G401.6 (cell line): ENCODE data around the gene PSTPIP1.

Experiments
- FAIRE-seq: peaks from 2 replicates; lab custom pipeline; 2012; peaks lifted over from hg19 to GRCh38; lab: Jason Lieb, UNC

The PSTPIP1 gene

GRCh38 chr15:77019521-77020331 lies 24.8 kb downstream of the PSTPIP1 start:
- FAIRE-seq, result no peak

DNA sequence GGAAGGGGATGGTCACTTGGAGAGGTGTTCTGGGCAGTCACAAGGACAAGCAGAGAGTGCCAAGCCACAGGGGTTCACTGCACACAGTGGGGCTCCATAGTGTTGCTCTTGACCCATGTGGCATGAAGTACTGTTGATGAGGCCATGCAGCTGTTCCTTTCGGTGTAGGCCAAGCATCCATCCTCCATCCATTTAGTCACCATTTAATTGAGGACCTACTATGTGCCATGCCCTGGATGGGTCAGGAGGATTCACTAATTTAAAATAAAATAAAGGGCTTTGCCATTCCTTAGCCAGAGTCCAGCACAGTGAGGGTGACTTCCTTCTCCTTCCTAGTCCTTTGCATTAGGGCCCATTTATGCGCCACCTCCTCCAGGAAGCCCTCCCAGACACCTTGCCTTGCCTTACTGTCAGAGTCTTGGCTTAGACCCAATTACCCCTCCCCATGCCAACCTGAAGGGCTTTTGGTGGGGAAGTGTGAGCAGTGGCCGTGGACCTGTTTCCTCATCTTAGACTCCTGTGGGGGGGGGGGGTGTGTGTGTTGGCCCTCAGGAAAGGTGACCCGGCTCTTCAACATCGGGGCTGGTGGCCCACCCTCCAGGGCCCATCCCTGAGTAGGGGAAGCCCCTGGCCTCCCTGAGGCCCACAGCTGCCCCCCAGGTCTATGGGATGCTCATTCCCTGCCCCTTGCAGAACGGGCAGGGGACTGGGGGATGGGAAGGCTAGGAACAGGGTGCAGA lies 25.6 kb downstream of the PSTPIP1 start:
- FAIRE-seq, result no peak

DNA sequence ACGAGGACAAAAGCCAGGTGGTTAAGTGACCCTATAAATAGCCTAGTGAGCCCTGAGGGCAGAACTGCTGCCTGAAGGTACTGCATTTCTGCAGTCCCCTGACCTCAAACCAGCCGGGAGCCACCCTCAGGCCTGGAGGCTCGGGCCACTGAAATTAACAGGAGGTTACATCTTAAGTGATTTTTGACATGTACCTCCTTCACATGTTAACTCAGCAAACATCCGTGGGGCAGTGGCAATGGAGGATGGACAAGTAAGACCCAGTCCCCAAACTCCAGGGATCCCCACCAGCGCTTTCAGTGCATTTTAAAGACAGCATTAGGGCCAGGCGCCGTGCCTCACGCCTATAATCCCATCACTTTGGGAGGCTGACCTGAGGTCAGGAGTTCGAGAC lies 26.2 kb downstream of the PSTPIP1 start:
- no peak for FAIRE-seq

- FAIRE-seq, result no peak
Measured at GRCh38 chr15:77021803-77022381, 27.0 kb downstream of the PSTPIP1 start.

GRCh38 chr15:77022646-77023575 lies 28.0 kb downstream of the PSTPIP1 start:
- FAIRE-seq, result no peak

GRCh38 chr15:77023576-77024272 lies 28.8 kb downstream of the PSTPIP1 start:
- FAIRE-seq, result no peak

DNA sequence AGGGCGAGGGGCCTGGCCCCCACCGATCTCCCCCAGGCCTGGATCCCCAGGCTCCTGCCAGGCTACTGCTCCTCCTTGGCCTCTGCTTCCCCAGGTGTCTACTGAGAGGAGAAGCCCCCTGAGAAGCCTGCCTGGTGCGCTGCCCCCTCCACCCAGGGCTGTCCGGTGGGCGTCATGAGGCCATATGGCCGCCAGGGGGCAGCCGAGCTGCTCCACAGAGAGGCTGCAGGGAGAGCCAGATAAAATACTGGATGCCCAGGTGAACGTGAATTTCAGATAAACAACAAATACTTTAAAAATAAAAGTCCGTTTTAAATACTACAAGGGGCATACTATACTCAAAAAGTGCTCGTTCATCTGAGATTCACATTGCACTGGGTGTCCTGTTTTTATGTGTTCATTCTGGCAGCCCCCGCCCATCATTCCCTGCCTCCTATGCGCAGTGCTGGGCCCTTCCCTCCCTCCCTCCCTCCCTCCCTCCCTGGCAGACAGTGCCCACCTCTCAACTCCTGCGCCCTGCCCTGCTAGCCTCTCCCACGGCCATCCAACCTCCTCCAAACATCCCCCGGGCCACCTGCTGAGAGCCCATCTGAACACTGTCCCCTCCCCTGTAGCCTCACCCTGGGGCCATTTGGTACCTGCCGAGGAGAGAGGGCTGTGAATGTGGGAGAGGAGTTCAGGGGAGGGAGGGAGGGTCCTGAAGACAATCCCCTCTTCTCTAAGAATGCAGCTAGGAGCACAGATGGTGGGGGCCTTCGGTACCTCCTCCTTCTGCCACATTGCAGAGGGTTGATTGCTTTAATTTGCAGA lies 29.6 kb downstream of the PSTPIP1 start:
- peak; percentile 47 for FAIRE-seq

DNA sequence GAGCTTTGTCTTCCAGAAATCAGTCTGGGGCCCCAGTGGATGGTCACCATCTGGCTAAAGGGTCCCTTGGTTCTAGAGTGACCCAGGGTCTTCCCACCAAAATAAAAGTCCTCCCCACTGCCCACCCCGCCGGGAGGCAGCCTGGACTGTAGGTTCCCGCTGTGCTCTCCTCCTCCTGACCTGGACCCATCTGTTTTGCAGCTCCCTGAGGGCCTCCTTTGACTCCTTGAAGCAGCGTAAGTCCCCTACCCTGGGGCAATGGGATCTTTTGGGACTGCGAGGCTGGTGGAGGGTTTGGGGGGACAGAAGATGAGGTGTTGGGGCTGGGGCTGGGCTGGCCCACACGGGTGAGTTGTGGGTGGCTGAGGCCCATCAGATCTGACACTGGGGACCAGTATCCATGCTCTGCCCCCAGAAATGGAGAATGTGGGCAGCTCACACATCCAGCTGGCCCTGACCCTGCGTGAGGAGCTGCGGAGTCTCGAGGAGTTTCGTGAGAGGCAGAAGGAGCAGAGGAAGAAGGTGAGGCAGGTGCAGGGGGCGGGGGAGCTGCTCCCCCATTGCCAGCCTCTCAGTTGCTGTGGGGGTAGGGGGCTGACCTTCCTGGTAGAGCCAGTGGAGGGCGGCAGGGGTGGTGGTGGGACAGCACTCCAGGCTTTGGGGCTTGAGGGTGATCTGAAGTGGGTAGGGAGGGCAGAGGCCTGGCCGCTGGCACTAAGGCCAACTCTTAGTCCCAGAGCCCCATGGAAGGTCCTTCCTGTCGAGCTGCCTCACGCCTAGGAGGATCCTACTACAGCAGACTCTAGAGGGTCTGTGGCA lies 30.4 kb downstream of the PSTPIP1 start:
- FAIRE-seq, result no peak

GRCh38 chr15:77025941-77026411 lies 31.1 kb downstream of the PSTPIP1 start:
- FAIRE-seq, result no peak

- FAIRE-seq, result no peak
Measured at GRCh38 chr15:77026501-77027110, 31.7 kb downstream of the PSTPIP1 start.

GRCh38 chr15:77027111-77027696 lies 32.3 kb downstream of the PSTPIP1 start:
- FAIRE-seq, result no peak

DNA sequence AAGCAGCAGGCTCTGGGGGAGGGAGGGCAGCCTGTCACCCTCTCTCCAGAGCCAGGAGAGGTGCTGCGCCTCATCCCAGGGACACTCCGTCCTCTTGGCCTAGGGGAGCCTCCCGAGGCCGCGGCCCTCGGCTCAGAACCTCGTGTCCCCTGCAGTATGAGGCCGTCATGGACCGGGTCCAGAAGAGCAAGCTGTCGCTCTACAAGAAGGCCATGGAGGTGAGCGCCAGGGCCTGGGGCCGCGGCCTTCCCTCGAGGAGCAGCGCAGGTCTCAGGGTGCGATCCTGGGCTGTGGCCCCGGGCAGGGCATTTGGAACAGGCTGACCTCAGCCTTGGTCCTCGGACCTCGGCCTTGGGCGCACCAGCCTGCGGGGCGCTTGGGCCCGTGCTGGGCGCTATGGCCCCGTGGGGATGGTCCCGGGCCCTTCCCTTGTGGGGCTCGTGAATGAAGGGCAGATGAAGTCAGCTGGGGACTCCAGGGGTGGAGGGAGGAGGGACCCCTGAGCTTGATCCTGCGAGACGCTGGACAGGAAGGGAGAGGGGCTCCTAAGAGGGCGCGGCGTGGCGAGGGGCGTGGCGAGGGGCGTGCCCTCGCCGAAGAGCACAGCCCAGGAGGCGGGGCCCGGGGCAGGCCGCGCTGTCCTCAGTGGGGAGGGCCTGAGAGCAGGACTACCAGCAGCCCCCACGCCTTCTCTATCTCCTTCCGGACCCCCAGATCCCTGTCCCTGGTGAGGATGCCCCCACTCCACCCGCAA lies 32.9 kb downstream of the PSTPIP1 start:
- no peak for FAIRE-seq

- FAIRE-seq, result no peak
Measured at GRCh38 chr15:77028451-77029165, 33.7 kb downstream of the PSTPIP1 start.

DNA sequence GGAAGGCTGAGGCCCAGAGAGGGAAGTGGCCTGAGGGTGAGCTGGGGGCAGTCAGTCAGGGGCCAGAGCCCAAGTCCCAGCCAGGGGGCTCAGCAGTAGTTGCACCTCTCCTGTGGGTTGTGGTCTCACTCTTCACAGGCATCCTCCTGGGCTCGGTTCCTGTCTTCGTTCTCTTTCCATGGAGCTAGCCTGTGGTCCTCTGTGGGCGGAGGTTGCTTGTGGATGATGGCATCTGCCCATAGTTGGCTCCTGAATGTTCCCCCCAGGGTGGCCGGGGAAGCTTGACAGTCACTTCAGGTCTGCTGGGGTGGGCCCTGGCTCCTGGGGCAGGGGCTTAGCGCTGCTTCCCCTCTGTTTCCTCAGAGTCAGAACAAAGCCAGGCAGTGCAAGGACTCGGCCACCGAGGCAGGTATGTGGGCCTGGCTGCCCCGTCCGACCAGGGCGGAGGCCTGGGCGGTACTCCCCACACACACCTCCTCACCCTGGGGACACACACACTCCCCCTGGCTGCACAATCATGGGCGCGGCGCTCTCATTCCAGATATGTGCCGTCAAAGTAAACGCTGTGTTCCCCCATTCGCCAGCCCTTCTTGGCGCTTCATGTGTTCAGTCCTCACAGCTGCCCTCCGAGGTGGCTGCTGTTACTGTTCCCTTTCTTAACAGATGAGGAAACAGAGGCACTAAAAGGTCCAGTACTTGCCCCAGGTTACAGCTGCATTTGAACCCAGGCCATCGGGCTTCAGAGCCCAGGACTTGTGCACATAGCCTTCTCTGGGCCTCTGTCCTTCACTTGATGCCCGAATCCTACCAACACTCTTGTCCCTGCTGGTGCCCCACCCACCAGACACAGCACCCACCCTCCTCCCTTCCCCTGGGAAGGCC lies 34.5 kb downstream of the PSTPIP1 start:
- no peak for FAIRE-seq

- no peak for FAIRE-seq
Measured at GRCh38 chr15:77030048-77030927, 35.4 kb downstream of the PSTPIP1 start.
